ENCODE measurements around the gene OR5F1.

Gene OR5F1

GRCh38 chr11:55994525-55994924 is at the start of gene OR5F1:
TSS of gene OR5F1 (minus strand) at chr11:55994625. CDS start at chr11:55994625, 0 bp downstream.
- no peak for FAIRE-seq

GRCh38 chr11:56027354-56027753 is 32.9 kb upstream of the OR5F1 start, which contains the start of gene OR5AS1:
TSS of gene OR5AS1 (plus strand) at chr11:56027654. CDS start at chr11:56030419, 2,765 bp downstream.
- no peak for FAIRE-seq

- FAIRE-seq = no peak
Observed at GRCh38 chr11:56013805-56014204, 19.4 kb upstream of the OR5F1 start.

- no peak for FAIRE-seq
Observed at GRCh38 chr11:56010716-56011115, 16.3 kb upstream of the OR5F1 start.

- no peak for FAIRE-seq
Observed at GRCh38 chr11:55970935-55971334, 23.5 kb downstream of the OR5F1 start.

GRCh38 chr11:55969845-55970244 is 24.6 kb downstream of the OR5F1 start, which contains the start of gene OR10AG1:
TSS of gene OR10AG1 (minus strand) at chr11:55969945. CDS start at chr11:55969907, 38 bp downstream.
- FAIRE-seq = no peak

- FAIRE-seq = no peak
Observed at GRCh38 chr11:55967914-55968313, 26.5 kb downstream of the OR5F1 start.

GRCh38 chr11:55966391-55966790 is 28.0 kb downstream of the OR5F1 start:
- FAIRE-seq = no peak

- FAIRE-seq = no peak
Observed at GRCh38 chr11:55956521-55956920, 37.9 kb downstream of the OR5F1 start.

- FAIRE-seq = no peak
Observed at GRCh38 chr11:55949330-55949729, 45.1 kb downstream of the OR5F1 start.
